ENCODE results near the gene GPR68.

Gene GPR68

DNA sequence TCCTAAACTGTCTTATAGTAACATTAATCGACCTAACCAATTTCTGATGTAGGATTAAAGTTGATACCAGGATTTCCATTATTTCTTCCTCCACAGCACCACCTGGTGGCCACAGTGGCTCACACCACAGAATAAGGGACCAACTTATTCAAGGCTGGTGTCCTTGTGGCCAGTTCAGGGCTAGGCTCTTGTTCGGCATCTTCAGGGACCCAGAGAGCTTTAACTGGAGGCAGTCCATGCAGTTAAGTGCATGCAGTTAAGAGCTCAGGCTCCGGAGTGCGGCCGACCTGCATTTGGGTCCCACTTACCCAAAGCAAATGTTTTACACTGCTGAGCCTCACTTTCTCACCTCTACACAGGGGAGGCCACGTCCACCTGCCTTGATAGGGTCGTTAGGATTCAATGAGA is 42.0 kb upstream of the GPR68 start:
- TF ChIP-seq TAF1 (IDR thresholded peaks at IDR 0.05; ENCODE audit: borderline replicate concordance, insufficient read depth, low read length) (no peak), REST (IDR thresholded peaks at IDR 0.05; ENCODE audit: insufficient read depth in 1 of 2, low read depth in 2 of 2, low read length in 2 of 2) (no peak), SIN3A (IDR thresholded peaks at IDR 0.05; ENCODE audit: borderline replicate concordance, insufficient read depth, low read length) (no peak), FOXP2 (optimal IDR thresholded peaks at IDR 0.05; ENCODE audit: borderline replicate concordance, extremely low read depth, extremely low read length, insufficient read depth) (no peak)

DNA sequence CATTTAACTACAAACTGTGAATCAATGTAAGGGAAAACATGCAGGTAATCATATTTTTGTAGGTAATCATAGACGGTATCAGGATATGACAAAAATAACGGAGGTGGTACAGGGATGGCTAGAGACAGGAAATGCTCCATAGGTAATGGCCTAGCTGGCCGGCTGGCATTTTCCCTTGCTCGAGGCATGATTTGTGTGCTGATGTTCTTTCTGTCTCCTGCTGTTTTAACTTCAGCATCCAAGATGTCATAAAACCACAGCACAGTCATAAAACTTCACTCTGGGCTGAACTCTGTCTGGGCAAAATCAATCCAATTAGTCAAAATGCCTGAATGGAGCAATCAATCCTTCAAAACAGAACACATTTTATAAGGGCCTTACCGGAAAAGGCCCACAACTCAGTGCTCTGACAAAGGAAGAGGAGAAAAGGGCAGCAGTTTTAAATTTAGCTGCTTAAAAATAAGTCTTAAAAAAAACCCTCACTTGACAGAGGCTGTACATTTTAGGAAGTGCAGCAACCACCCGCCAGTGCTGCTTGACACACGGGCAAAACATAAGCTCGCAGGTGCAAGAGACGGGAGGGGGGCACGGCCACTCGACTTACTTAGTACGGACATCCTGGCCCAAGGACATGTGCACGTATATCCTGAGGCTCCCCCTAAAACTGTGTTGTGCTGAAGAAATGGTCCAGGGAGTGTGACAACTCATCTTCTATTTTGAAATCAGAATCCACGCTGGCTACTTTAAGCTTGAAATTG is 40.5 kb upstream of the GPR68 start:
- TF ChIP-seq POLR2AphosphoS5 (IDR thresholded peaks at IDR 0.05; ENCODE audit: low read depth, low read length) (no peak), REST (IDR thresholded peaks at IDR 0.05; ENCODE audit: insufficient read depth in 1 of 2, low read depth in 2 of 2, low read length in 2 of 2) (no peak), FOXP2 (optimal IDR thresholded peaks at IDR 0.05; ENCODE audit: borderline replicate concordance, extremely low read depth, extremely low read length, insufficient read depth) (no peak), SIN3A (IDR thresholded peaks at IDR 0.05; ENCODE audit: borderline replicate concordance, insufficient read depth, low read length) (no peak), TAF1 (IDR thresholded peaks at IDR 0.05; ENCODE audit: borderline replicate concordance, insufficient read depth, low read length) (no peak)

GRCh38 chr14:91284146-91284790 is 39.8 kb upstream of the GPR68 start:
- TF ChIP-seq SIN3A (IDR thresholded peaks at IDR 0.05; ENCODE audit: borderline replicate concordance, insufficient read depth, low read length) (no peak), POLR2AphosphoS5 (IDR thresholded peaks at IDR 0.05; ENCODE audit: low read depth, low read length) (no peak), TAF1 (IDR thresholded peaks at IDR 0.05; ENCODE audit: borderline replicate concordance, insufficient read depth, low read length) (no peak), FOXP2 (optimal IDR thresholded peaks at IDR 0.05; ENCODE audit: borderline replicate concordance, extremely low read depth, extremely low read length, insufficient read depth) (no peak), REST (IDR thresholded peaks at IDR 0.05; ENCODE audit: insufficient read depth in 1 of 2, low read depth in 2 of 2, low read length in 2 of 2) (no peak)

DNA sequence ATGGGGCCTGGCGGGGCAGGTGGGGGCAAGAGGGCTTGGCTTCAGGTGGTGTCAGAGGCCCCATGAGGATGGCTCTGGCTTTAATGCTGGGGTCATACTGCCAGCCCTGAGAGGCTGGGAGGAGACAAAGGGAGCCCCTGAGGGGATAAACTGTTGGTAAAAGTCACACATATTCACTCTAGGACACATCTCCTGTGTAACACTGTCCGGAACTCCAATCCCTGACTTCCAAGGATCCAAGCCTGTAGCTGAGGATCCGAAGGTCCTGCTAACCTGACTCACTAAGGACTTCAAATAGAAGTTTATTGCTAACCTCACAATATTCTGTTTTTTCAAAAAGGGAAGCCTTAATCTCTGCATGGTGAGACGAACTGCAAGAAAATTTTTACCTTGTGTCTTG is 39.2 kb upstream of the GPR68 start:
- no peak for TF ChIP-seq SIN3A (IDR thresholded peaks at IDR 0.05; ENCODE audit: borderline replicate concordance, insufficient read depth, low read length)
- no peak for TF ChIP-seq REST (IDR thresholded peaks at IDR 0.05; ENCODE audit: insufficient read depth in 1 of 2, low read depth in 2 of 2, low read length in 2 of 2)
- TF ChIP-seq TAF1 (IDR thresholded peaks at IDR 0.05; ENCODE audit: borderline replicate concordance, insufficient read depth, low read length) = no peak
- TF ChIP-seq POLR2AphosphoS5 (IDR thresholded peaks at IDR 0.05; ENCODE audit: low read depth, low read length) = no peak
- no peak for TF ChIP-seq FOXP2 (optimal IDR thresholded peaks at IDR 0.05; ENCODE audit: borderline replicate concordance, extremely low read depth, extremely low read length, insufficient read depth)

Data from PFSK-1 (cell line).